ENCODE results near the gene STUM.

DNA sequence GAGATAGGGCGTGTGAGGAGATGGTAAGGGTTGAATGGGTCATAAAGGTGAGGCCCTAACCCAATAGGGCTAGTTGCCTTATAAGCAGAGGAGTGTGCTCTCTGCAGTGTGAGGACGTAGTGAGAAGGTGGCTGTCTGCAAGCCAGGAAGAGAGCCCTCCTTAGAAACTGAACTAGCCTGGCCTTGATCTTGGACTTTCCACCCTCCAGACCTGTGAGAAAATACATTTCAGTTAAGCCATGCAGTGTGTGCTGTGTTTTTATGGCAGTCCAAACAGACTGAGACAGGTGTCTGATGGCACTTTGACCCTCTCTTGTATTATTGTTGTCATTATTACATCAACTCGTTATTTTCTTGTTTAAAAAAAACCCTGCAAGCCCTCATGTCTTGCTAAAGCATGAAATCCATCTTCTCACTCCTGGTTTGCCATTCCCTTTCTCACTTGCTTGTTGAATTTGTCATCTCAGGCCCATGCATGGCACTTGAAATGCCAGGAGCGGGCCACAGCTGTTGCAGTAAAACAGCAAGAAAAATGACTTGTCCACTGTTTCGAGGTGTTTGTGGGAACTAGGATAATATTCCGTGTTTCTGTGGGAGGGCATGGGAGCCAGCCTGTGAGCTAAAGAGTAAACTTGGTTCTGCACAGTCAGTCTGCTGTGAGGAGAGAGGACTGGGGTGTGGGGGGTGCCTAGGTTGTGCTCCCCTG lies 78.6 kb downstream of the STUM start:
- TF ChIP-seq CTCF (IDR thresholded peaks at IDR 0.05) (no peak), EZH2 (IDR thresholded peaks at IDR 0.05) (no peak)

All from neural progenitor cell (in vitro differentiated cells).